PC-3 (cell line): ENCODE data around the gene CLCA2.

ENCODE experiments used
- CTCF ChIP-seq: fragments of 300-600 bp; sonication (generic); conservative IDR thresholded peaks from 2 replicates; pipeline ENCODE4 v1.5.1; 2017; ENCODE audit warnings: antibody characterized with exemption, low read depth, mild to moderate bottlenecking, low read length
- EZH2 ChIP-seq: fragments of 300-600 bp; sonication (generic); IDR thresholded peaks from one replicate; pipeline ENCODE4 v1.6.1; 2017; ENCODE audit warnings: antibody characterized with exemption, mild to moderate bottlenecking, low read length; ENCODE audit not compliant: unreplicated experiment

DNA sequence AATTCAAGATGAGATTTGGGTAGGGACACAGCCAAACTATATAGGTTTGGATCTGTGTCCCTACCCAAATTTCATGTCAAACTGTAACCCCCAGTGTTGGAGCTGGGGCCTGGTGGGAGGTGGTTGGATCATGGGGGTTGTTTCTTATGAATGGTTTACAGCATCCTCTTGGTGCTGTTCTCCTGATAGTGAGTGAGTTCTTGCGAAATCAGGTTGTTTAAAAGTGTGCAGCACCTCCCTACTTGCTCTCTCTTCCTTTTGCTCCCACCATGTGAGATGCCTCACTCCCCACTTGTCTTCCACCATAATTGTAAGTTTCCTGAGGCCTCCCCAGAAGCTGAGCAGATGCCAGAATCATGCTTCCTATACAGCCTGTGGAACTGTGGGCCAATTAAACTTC, 45.2 kb upstream of the CLCA2 start:
- TF ChIP-seq EZH2 (no peak), CTCF (no peak)
